Breast epithelium (tissue), 3 donors: ENCODE results near the gene LSM12.

ENCODE experiments used
- POLR2A ChIP-seq: fragments of 450-650 bp; IDR thresholded peaks from one replicate; pipeline ENCODE4 v1.6.1; 2016; ENCODE audit warnings: antibody characterized with exemption, mild to moderate bottlenecking, moderate library complexity
- POLR2AphosphoS5 ChIP-seq, 3 donors: sonication (generic); formaldehyde crosslinking; IDR thresholded peaks; one replicate each; pipeline ENCODE4 v1.6.1; 2017; ENCODE audit warnings: antibody characterized with exemption in 3 of 3

DNA sequence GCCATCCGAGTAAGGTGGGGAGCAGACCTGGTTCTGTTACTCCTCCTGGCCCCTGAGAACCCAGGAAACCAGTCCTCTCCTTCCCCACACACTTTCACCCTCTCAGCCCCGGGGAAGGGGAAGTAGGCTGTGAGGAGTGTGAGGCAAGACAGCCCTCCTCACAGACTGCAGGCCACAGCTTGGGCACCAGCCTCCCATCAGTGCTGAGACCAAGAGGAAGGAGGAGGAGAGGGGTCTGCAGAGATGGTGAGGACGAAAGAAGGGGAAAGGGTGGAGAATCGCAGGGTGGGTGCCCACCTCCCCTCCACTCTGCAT is 11.1 kb upstream of the LSM12 start:
- TF ChIP-seq POLR2A (no peak), POLR2AphosphoS5 (IDR thresholded peaks at IDR 0.05) (no peak)
